ENCODE data around the gene RNASE3.
"Not testable (repeated sequence)": the region's sequence is repeated elsewhere in the genome, so short reads cannot be mapped to it uniquely, and the experiment has no call there.

Gene RNASE3

GRCh38 chr14:20891126-20891825, at the start of gene RNASE3:
Gene RNASE3, plus strand, starts transcription at chr14:20891385. Its CDS starts 302 bp downstream, at chr14:20891687.
- DNase-seq: not testable (repeated sequence)

DNA sequence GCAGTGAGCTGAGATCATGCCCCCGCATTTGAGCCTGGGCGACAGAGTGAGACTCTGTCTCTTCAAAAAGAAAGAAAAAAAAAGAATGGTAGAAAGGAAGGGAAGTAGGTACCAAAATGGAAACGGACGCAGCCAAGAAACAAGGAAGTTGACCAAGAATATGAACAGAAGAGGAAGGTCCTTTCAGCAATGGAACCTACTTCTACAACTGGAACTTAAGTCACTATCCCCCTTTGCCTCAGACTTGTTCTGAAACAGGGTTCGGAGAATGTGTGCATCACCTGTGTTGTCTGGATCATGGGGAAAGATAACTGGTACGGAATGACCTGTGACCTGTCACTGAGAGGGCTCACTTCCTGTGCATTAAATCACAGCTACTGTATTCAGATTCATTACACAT, 44.6 kb upstream of the RNASE3 start:
- DNase-seq: no peak

DNA sequence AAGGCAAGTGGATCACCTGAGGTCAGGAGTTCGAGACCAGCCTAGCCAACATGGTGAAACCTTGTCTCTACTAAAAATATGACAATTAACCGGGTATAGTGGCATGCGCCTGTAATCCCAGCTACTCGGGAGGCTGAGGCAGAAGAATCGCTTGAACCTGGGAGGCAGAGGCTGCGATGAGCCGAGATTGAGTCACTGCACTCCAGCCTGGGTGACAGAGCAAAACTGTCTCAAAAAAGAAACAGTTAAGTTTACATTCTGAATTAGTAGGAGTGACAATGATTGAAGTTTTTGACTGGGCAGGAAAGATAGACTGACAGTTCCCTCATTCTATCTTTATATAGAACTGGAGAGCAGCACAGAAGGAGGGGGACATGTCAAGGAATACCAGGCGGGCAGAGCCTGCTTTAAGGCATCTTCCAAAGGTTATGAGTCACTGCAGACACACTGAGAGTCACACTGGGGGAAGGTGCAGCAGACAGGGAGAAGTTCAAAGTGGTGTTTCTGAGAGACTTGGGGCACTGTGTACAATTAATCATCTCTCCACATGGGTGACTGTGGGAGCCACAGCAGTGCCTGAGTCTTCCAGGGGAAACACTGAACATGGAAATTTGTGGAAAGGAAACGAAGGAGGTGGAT, 42.8 kb upstream of the RNASE3 start:
- DNase-seq: no peak

DNA sequence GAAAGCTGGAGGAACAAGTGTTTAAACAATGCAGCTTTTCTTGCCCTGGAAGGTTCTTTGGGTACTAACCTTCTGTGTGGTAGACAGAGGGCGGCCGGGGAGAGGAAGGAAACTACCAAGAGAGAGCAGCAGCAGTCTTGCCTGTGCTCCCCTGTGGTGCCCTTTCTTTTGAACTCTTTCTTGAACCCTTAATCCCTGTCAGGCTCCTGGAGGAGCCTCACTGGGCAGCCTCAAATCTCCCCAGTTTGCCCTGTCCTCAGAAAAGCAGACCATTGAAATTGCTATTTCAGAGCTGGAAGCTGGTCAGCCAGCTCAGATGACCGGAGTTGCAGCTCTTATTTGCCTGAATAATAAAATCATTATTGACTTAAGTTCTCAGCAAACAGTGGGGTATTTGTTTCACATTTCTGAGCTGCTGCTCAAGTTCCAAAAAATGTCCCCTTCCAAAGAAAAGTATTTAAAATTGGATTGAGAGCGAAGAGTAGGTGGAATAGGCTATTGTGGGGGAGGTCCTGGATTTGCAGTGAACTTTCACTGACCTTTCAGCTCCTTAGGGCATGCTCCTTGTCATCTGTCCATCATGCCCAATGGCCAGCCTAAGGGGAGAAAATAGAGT, 42.1 kb upstream of the RNASE3 start:
- DNase-seq: no peak

- no peak for DNase-seq
These were observed 38.1 kb upstream of the RNASE3 start for GRCh38 chr14:20853042-20853441.

DNA sequence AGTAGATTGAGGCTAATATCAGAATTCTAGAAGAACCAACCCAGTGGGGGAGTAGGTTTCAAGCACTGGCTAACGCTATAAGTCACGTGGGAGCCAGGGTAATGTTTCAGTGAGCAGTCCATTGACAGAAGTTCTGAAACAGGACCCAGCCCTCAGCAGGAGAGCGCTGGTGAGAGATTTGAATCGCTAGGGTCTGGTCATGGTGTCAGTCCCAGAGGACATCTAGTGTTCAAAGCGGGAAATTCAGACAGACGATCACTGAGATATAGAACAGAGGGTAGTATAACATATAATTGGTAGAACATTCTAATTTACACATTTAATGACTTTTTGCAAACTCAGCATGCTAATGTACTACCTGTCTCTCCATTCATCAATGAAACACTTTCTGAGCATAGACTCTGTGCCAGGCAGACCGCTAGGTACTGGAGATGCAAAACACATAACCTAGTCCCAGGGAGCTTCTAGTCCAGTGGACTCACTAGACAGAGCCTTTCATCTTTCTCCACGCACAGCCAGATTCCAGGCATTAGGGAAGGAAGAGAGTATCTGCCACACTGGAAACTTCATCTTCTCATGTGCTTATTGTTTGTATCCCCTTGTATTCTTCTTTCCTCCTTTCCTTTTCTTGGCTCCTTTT, 35.4 kb upstream of the RNASE3 start:
- peak; percentile 66 for DNase-seq

DNA sequence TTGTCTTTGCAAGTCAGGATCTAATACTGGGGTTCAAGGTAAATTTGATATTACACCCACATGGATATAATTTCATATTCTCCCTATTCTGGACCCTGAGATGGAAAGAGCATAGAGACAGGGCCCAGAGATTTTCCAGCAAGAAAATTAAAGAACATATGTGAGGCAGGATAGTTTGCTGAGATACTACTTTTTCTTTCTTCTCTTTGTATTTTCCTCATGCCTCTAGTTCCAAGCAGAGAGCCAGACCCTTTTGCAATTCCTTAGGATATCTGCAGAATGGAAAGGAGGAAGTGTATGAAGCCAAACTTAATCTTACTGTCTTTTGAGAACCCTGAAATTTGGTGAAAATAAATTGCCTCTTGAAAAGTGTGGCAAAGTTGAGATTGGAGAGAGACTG, 34.0 kb upstream of the RNASE3 start:
- DNase-seq: no peak

DNA sequence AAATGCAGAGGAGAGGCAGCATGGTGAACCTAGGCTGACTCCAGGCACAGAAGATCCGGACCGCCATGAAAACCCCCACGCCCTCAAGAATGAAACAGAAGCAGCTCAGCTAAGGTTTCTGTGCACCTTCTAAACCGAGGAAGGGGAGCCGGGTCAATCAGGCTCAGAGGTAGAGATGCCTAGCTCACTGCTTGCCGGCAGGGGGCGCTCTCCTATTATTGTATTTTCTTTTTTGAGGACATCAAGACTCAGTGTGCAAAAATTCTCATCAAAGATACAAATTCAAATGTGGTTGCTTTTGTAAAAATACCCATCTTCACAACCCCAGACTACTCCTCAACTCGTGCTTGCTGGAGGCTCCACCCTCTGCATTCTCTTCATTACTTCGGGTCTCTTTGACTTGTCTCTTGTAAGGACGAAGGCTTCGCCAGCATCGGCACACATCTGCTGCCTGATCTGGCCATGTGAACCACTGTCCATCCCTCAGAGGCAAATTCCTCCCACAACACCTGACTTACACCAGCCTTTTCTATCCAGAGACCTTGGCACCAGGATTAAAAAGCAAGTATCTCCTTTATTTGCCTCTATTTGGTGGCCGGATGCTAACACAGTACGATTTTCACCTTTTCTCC, 33.4 kb upstream of the RNASE3 start:
- DNase-seq: peak; percentile 40

GRCh38 chr14:20866194-20866593, 25.0 kb upstream of the RNASE3 start:
- DNase-seq: no peak

GRCh38 chr14:20866963-20867362, 24.2 kb upstream of the RNASE3 start:
- no peak for DNase-seq

DNA sequence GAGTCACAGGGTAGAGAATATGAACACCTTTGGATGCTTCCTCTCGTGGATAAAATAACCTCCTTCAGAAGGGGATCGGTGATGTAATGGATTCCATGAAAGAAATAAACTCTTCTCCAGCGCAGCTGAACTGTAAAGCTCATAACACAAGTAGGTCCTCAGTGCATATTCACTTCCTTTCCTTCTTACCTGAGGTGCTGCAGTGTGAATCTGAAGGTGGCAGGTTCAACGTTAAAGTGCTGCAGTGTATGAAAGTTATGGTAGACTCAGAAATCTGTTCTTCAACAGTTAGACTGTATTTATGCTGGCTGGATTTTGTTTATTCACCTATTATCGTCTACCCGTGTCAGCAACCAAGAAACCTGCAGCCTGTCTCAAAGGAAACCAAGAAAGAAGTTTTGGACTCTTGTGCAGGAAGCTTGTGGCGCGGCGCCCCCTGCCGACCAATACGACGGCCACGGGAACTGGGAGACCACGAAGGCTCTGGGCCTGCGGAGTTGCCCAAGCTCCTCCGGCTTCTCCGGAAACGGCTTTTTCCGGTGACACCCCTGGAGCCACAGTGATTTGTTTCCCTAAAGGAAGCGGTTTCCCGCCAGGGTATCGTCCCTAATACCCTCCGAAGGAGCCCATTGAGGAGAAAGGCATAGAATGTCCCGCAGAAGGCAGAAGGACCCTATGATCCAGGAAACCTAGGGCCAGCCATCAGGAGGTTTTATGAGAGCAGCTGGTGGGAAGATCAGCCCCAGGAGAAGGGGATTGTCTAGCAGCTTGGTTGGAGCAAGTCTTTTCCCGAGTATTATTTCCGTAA, 17.6 kb upstream of the RNASE3 start:
- peak; percentile 67 for DNase-seq

GRCh38 chr14:20877016-20877415, 14.2 kb upstream of the RNASE3 start:
- DNase-seq: no peak

DNA sequence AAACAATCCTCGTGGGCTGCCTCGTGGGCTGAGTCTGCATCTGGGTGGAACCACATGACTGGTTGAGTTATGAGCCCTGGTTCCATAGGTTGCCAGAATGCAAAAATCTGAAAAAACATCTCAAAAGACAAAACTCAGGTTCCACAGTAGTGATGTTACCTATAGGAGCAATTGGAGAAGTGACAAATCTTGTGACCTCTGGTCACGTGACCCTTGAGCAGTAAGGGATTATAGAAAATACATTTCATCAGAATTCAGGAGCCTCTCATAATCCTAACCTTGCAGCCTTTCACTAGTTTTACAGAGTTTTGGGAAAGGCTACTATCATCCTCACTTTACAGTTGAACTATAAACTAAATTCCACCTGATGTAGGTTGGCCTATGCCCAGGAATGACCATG, 12.5 kb upstream of the RNASE3 start:
- DNase-seq: no peak

GRCh38 chr14:20881229-20881628, 10.0 kb upstream of the RNASE3 start:
- DNase-seq: peak; percentile 1

- not testable (repeated sequence) for DNase-seq
These were observed 8.4 kb upstream of the RNASE3 start for GRCh38 chr14:20882787-20883186.

GRCh38 chr14:20888411-20888810, 2.8 kb upstream of the RNASE3 start:
- DNase-seq: not testable (repeated sequence)

GRCh38 chr14:20895322-20895721, 4.1 kb downstream of the RNASE3 start:
- not testable (repeated sequence) for DNase-seq

- DNase-seq: no peak
These were observed 13.3 kb downstream of the RNASE3 start for GRCh38 chr14:20904393-20905029.

DNA sequence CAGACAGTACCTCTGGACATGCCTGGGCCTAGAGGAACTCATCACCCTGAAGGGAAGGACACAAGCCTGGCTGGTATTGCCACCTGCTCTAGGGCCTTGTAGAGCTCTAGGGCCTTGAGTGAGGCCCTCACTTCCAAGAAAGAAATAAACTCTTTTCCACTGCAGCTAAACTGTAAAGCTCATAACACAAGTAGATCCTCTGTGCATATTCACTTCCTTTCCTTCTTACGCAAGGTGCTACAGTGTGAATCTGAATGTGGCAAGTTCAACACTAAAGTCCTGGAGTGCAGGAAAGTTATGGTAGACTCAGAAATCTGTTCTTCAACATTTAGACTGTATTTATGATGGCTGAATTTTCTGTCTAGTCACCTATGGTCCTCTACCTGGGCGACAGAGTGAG, 14.5 kb downstream of the RNASE3 start:
- DNase-seq: no peak

DNA sequence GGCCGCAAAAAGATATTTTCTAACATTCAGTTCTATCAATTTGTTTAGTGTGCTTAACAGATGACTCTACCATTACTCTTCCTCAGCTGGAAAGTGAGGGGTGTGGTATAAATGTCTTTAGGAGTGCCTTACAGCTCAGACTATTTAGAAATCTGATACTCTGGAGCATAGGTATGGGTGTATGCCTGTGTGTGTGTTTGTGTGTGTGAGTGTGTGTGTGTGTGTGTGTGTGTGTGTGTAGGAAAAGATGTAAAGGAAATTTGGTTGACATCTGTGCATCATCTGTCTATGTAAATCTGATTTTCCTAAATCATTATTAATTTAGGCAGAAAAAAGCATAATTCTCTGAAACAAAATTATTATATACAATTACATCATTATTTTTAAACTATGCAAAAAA, 16.0 kb downstream of the RNASE3 start:
- no peak for DNase-seq

- not testable (repeated sequence) for DNase-seq
These were observed 19.6 kb downstream of the RNASE3 start for GRCh38 chr14:20910822-20911221.
